GM12878 (cell line): ENCODE data around the gene GMDS. TPM values are rescaled to one million over a fixed set of nuclear protein-coding genes. Genes with fewer than 3 reads are reported as not detected.

Source experiments
- ATAC-seq: fragments of 200-7000 bp; cut with Tn5 transposase; 3 replicates; pipeline ENCODE4 v1.9.1; 2020; ENCODE audit warnings: mild to moderate bottlenecking, moderate library complexity
- BruUV-seq: library from RNA; stranded (reverse); fragments of 400-500 nt; replicated peaks from 2 replicates; lab custom pipeline; 2021; lab: Mats Ljungman, UMichigan
- CTCF ChIA-PET: fragments of 300-600 bp; sonication (Branson Sonifier 250); formaldehyde crosslinking; extraction: SDS; loops from one replicate; lab custom pipeline; 2021; ENCODE audit warnings: inconsistent platforms; lab: Yijun Ruan, JAX
- POLR2A ChIA-PET: fragments of 350-600 bp; formaldehyde crosslinking; extraction: SDS; loops from one replicate; lab custom pipeline; 2021; ENCODE audit warnings: inconsistent platforms; lab: Charles Lee
- RAD21 ChIA-PET: fragments of 300-600 bp; sonication (Branson Sonifier 250); formaldehyde crosslinking; loops from one replicate; lab custom pipeline; 2023; ENCODE audit warnings: antibody characterized with exemption; ENCODE audit not compliant: unreplicated experiment; lab: Charles Lee
- SMC1A ChIA-PET: fragments of 300-600 bp; sonication (Branson Sonifier 250); formaldehyde crosslinking; loops from one replicate; lab custom pipeline; 2023; ENCODE audit not compliant: unreplicated experiment, uncharacterized antibody; lab: Charles Lee
- DNase-seq: peaks from one replicate; pipeline ENCODE4 v3.0.0-alpha.2; 2011; ENCODE audit warnings: low read depth, low spot score
- FAIRE-seq: peaks from 3 replicates; lab custom pipeline; 2011; peaks lifted over from hg19 to GRCh38; lab: Jason Lieb, UNC
- H2AFZ ChIP-seq: 2 replicates; pipeline ENCODE4 v1.6.0; 2011; ENCODE audit warnings: low read depth, low read length, control low read depth; ENCODE audit not compliant: control insufficient read depth
- H3K27ac ChIP-seq: 2 replicates; pipeline ENCODE4 v1.5.1; 2011; ENCODE audit warnings: control low read depth; ENCODE audit not compliant: control insufficient read depth, insufficient read depth
- H3K27me3 ChIP-seq, 2 experiments: replicated peaks in 1 of 2; 2 replicates each; pipeline versions ENCODE4 v1.6.0 to v1.6.1; 2011; ENCODE audit warnings: low read length in 1 of 2; ENCODE audit not compliant: control insufficient read depth in 2 of 2, insufficient read depth in 2 of 2
- H3K36me3 ChIP-seq, 2 experiments: 2 replicates each; pipeline ENCODE4 v1.5.1; 2011; ENCODE audit warnings: low read length in 1 of 2; ENCODE audit not compliant: control insufficient read depth in 2 of 2, insufficient read depth in 2 of 2
- H3K4me1 ChIP-seq: 2 replicates; pipeline ENCODE4 v1.6.1; 2011; ENCODE audit warnings: mild to moderate bottlenecking, low read length, moderate library complexity, mixed read lengths; ENCODE audit not compliant: control insufficient read depth, insufficient read depth
- H3K4me2 ChIP-seq: 2 replicates; pipeline ENCODE4 v1.6.0; 2011; ENCODE audit warnings: control low read depth; ENCODE audit not compliant: control insufficient read depth, insufficient read depth
- H3K4me3 ChIP-seq: fragments of 200-600 bp; sonication (generic); 2 replicates; pipeline ENCODE4 v1.5.1; 2016
- H3K79me2 ChIP-seq: 2 replicates; pipeline ENCODE4 v1.6.0; 2011; ENCODE audit warnings: low read length; ENCODE audit not compliant: control insufficient read depth, insufficient read depth
- H3K9ac ChIP-seq: 2 replicates; pipeline ENCODE4 v1.8.0; 2011; ENCODE audit warnings: low read length, control low read depth, mixed read lengths; ENCODE audit not compliant: control insufficient read depth, insufficient read depth
- H3K9me3 ChIP-seq: replicated peaks from 3 replicates; pipeline ENCODE4 v1.5.1; 2011; ENCODE audit warnings: mild to moderate bottlenecking, low read length; ENCODE audit not compliant: control insufficient read depth, insufficient read depth
- H4K20me1 ChIP-seq: 2 replicates; pipeline ENCODE4 v1.6.0; 2011; ENCODE audit not compliant: control insufficient read depth, insufficient read depth
- BCL11A ChIP-seq: IDR thresholded peaks from 2 replicates; pipeline ENCODE4 v1.6.1; 2011; ENCODE audit warnings: low read depth, low read length
- BCLAF1 ChIP-seq: fragments of 450-650 bp; IDR thresholded peaks from 2 replicates; pipeline ENCODE4 v1.6.1; 2017; ENCODE audit warnings: antibody characterized with exemption, mild to moderate bottlenecking, moderate library complexity
- BMI1 ChIP-seq: fragments of 450-650 bp; IDR thresholded peaks from 2 replicates; pipeline ENCODE4 v1.6.1; 2016; ENCODE audit warnings: mild to moderate bottlenecking, moderate library complexity, borderline replicate concordance
- CBX5 ChIP-seq: sonication (generic); IDR thresholded peaks from 2 replicates; pipeline ENCODE4 v1.6.1; 2016; ENCODE audit warnings: low read depth, moderate library complexity, mild to moderate bottlenecking, inconsistent platforms
- CHD4 ChIP-seq: fragments of 200-600 bp; sonication (generic); IDR thresholded peaks from 2 replicates; pipeline ENCODE4 v1.6.1; 2016; ENCODE audit warnings: mild to moderate bottlenecking
- DPF2 ChIP-seq: fragments of 450-650 bp; IDR thresholded peaks from 2 replicates; pipeline ENCODE4 v1.6.1; 2017; ENCODE audit warnings: mild to moderate bottlenecking
- FOXK2 ChIP-seq: fragments of 450-650 bp; IDR thresholded peaks from 2 replicates; pipeline ENCODE4 v1.6.1; 2017; ENCODE audit warnings: mild to moderate bottlenecking, moderate library complexity
- HDAC6 ChIP-seq: fragments of 200-600 bp; sonication (generic); IDR thresholded peaks from one replicate; pipeline ENCODE4 v1.8.0; 2017; ENCODE audit warnings: antibody characterized with exemption; ENCODE audit not compliant: unreplicated experiment
- IKZF2 ChIP-seq, 2 experiments: fragments of 450-650 bp; IDR thresholded peaks; 2 replicates each; pipeline ENCODE4 v1.6.1; 2017; ENCODE audit warnings: mild to moderate bottlenecking in 2 of 2, moderate library complexity in 2 of 2
- KAT2A ChIP-seq: conservative IDR thresholded peaks from 2 replicates; pipeline ENCODE4 v1.6.1; 2011; ENCODE audit warnings: low read depth, low read length; ENCODE audit not compliant: control insufficient read depth
- NFIC ChIP-seq: IDR thresholded peaks from 2 replicates; pipeline ENCODE4 v1.6.1; 2012; ENCODE audit warnings: low read depth, mild to moderate bottlenecking, inconsistent platforms, low read length, moderate library complexity
- RELA ChIP-seq: fragments of 450-650 bp; IDR thresholded peaks from 2 replicates; pipeline ENCODE4 v1.8.0; 2014; ENCODE audit warnings: borderline replicate concordance; ENCODE audit not compliant: partially characterized antibody
- RELB ChIP-seq: fragments of 450-650 bp; IDR thresholded peaks from 2 replicates; pipeline ENCODE4 v1.6.1; 2017; ENCODE audit warnings: low read depth, mild to moderate bottlenecking, moderate library complexity
- SMAD1 ChIP-seq: fragments of 450-650 bp; IDR thresholded peaks from 2 replicates; pipeline ENCODE4 v1.6.1; 2018; ENCODE audit warnings: mild to moderate bottlenecking, low read depth; ENCODE audit not compliant: partially characterized antibody
- TCF7 ChIP-seq: IDR thresholded peaks from 2 replicates; pipeline ENCODE4 v1.6.1; 2014; ENCODE audit warnings: antibody characterized with exemption, borderline replicate concordance
- WRNIP1 ChIP-seq: IDR thresholded peaks from 2 replicates; pipeline ENCODE4 v1.6.1; 2011; ENCODE audit warnings: low read depth, low read length, improper control_type of control experiment, borderline replicate concordance
- ZNF207 ChIP-seq: fragments of 450-650 bp; IDR thresholded peaks from 2 replicates; pipeline ENCODE4 v1.6.1; 2014; ENCODE audit warnings: antibody characterized with exemption, mild to moderate bottlenecking, borderline replicate concordance
- ZNF274 ChIP-seq: IDR thresholded peaks from one replicate; pipeline ENCODE4 v1.8.0; 2011; ENCODE audit not compliant: insufficient read length, insufficient read depth
- whole genome bisulfite sequencing: methylation state at CpG from one replicate; pipeline ENCODE4 v1.1.6; 2016; ENCODE audit warnings: low lambda C conversion rate; ENCODE audit not compliant: insufficient replicate concordance, insufficient coverage; ENCODE audit errors: missing lambda C conversion rate; 5-methylcytosine and 5-hydroxymethylcytosine counted together
- in situ Hi-C: fragments of 300-500 bp; cut with MboI; formaldehyde crosslinking; loops from 9 replicates; pipeline ENCODE4 v1.14.3; 2018; ENCODE audit warnings: mixed read lengths
- intact Hi-C: fragments of 100-400 bp; cut with micrococcal nuclease; formaldehyde crosslinking; loops from one replicate; pipeline ENCODE4 v1.14.2; 2022; ENCODE audit not compliant: unreplicated experiment
- polyA plus RNA-seq, 11 experiments: library from polyadenylated mRNA; depleted of rRNA in 4 of 11; unstranded in 6 of 11; stranded (reverse) in 5 of 11; fragments of >200 nt; fragmentation: Nextera tagmentation in 4 of 11; fragmentation: Illumina TruSeq in 1 of 11; extraction: Ambion mirVana in 4 of 11; extraction: Trizol in 1 of 11; gene quantifications; 1 replicate in 1 of 11; 2 replicates in 10 of 11; pipeline versions ENCODE4 v1.2.1 to v1.2.3, GENCODE V29; 2011 to 2016; ENCODE audit warnings: inconsistent platforms in 2 of 11, missing spikeins in 2 of 11, low read depth in 1 of 11
- total RNA-seq, 4 experiments: library from RNA; depleted of rRNA in 3 of 4; stranded (reverse); fragments of >200 nt in 3 of 4; fragmentation: Illumina TruSeq in 1 of 4; extraction: Trizol in 1 of 4; gene quantifications; 2 replicates each; pipeline versions ENCODE4 v1.2.1 to v1.2.3, GENCODE V29; 2013 to 2021

GMDS gene
- total and polyA plus RNA-seq, 10 of the 15 experiments (the other 5 are each of a cell fraction or from before 2014, with no cell fraction given), result 0.61 to 53.8 (median 29.3) TPM

GRCh38 chr6:1825926-1826325, 419.5 kb downstream of the GMDS start:
- H3K36me3 ChIP-seq, result no peaks in the 10 kb centered on the region
- H2AFZ ChIP-seq, result no peak overlapping the region
- BruUV-seq, result no TSS peak
- in situ Hi-C loops, result no loop called here
- TF ChIP-seq DPF2 (no peak), FOXK2 (no peak), RELB (no peak), CBX5 (no peak), RELA (no peak), BCLAF1 (no peak), BMI1 (no peak), SMAD1 (no peak), WRNIP1 (no peak), KAT2A (no peak), IKZF2 (IDR thresholded peaks at IDR 0.05) (no peak), ZNF274 (no peak), ZNF207 (no peak), BCL11A (no peak), CHD4 (no peak), TCF7 (no peak), NFIC (no peak), HDAC6 (no peak)
- TF ChIP-seq, all 136 proteins: peak for 0
- WGBS, result 85% methylated on average over 5 of the region's 5 CpGs
- ChIA-PET SMC1A (interaction anchor here (0.9 kb wide), 1 partner anchor 11 kb away, joined by 4 read pairs; no protein-coding TSS in a partner anchor), CTCF (no interaction called here), RAD21 (no interaction called here), POLR2A (no interaction called here)
- Histone ChIP-seq H3K9me3 (peaks cover 2% of the 10 kb centered on the region; the same call in 2 of the 3 replicates), H3K4me2 (no peak overlapping the region), H4K20me1 (no peaks in the 10 kb centered on the region), H3K27ac (no peak overlapping the region), H3K79me2 (no peaks in the 10 kb centered on the region), H3K4me1 (no peaks in the 10 kb centered on the region), H3K4me3 (no peak overlapping the region), H3K27me3 (no peaks in the 10 kb centered on the region), H3K9ac (no peak overlapping the region)
- FAIRE-seq (no peak), DNase-seq (no peak), ATAC-seq (no peak)
- intact Hi-C loops, result no loop called here
